HAP-1 (cell line): ENCODE results near the gene MCF2L.

ENCODE experiments used
- DNase-seq, 2 experiments: peaks; one replicate each; pipeline ENCODE4 v3.0.0-alpha.2; 2016 to 2020; ENCODE audit warnings: low spot score in 2 of 2
- H3K27me3 ChIP-seq: fragments of 250-450 bp; sonication (Bioruptor Pico); 2 replicates; pipeline ENCODE4 v1.5.1; 2020; ENCODE audit warnings: low read depth, mild to moderate bottlenecking, moderate library complexity
- H3K36me3 ChIP-seq: fragments of 250-450 bp; sonication (Bioruptor Pico); replicated peaks from 2 replicates; pipeline ENCODE4 v1.5.1; 2020; ENCODE audit warnings: mild to moderate bottlenecking
- H3K4me1 ChIP-seq: fragments of 250-450 bp; sonication (Bioruptor Pico); 2 replicates; pipeline ENCODE4 v1.5.1; 2020; ENCODE audit warnings: mild to moderate bottlenecking
- H3K4me3 ChIP-seq: fragments of 250-450 bp; sonication (Bioruptor Pico); 2 replicates; pipeline ENCODE4 v1.5.1; 2020; ENCODE audit warnings: mild to moderate bottlenecking, moderate library complexity
- H3K9me3 ChIP-seq: fragments of 250-450 bp; sonication (Bioruptor Pico); 2 replicates; pipeline ENCODE4 v1.5.1; 2020; ENCODE audit warnings: mild to moderate bottlenecking, moderate library complexity
- in situ Hi-C: fragments of 300-500 bp; cut with MboI; formaldehyde crosslinking; loops from 3 replicates; pipeline ENCODE4 v1.14.3; 2020; ENCODE audit warnings: low sequenced_read_pairs, inconsistent platforms, mixed read lengths

The MCF2L gene

GRCh38 chr13:112954488-112955270 lies 14.3 kb upstream of the MCF2L start:
- DNase-seq = no peak
- in situ Hi-C loops = no loop called here
- H3K36me3 ChIP-seq = no peaks in the 10 kb centered on the region
- H3K4me3 ChIP-seq = no peak overlapping the region
- H3K9me3 ChIP-seq = no peaks in the 10 kb centered on the region; the same call in 1 of the 2 replicates
- peaks cover 12% of the 10 kb centered on the region for H3K27me3 ChIP-seq
- H3K4me1 ChIP-seq = no peaks in the 10 kb centered on the region

- H3K27me3 ChIP-seq = peaks cover 9% of the 10 kb centered on the region
- no peak overlapping the region for H3K4me3 ChIP-seq
- in situ Hi-C loops = no loop called here
- no peaks in the 10 kb centered on the region for H3K36me3 ChIP-seq
- DNase-seq = no peak
- no peaks in the 10 kb centered on the region for H3K4me1 ChIP-seq
- no peaks in the 10 kb centered on the region; the same call in 1 of the 2 replicates for H3K9me3 ChIP-seq
These were observed 13.6 kb upstream of the MCF2L start for GRCh38 chr13:112955271-112955937.

- Histone ChIP-seq H3K4me3 (no peak overlapping the region), H3K27me3 (peaks cover 4% of the 10 kb centered on the region; the same call in 1 of the 2 replicates), H3K36me3 (no peaks in the 10 kb centered on the region), H3K4me1 (no peaks in the 10 kb centered on the region), H3K9me3 (no peaks in the 10 kb centered on the region)
- in situ Hi-C loops = no loop called here
- DNase-seq = no peak
These were observed 13.1 kb upstream of the MCF2L start for GRCh38 chr13:112955956-112956355.

GRCh38 chr13:112956571-112957294 lies 12.3 kb upstream of the MCF2L start:
- DNase-seq = no peak
- Histone ChIP-seq H3K27me3 (peaks cover 4% of the 10 kb centered on the region; the same call in 1 of the 2 replicates), H3K36me3 (no peaks in the 10 kb centered on the region), H3K9me3 (no peaks in the 10 kb centered on the region), H3K4me1 (no peaks in the 10 kb centered on the region), H3K4me3 (no peak overlapping the region)
- in situ Hi-C loops = no loop called here

- Histone ChIP-seq H3K9me3 (no peaks in the 10 kb centered on the region), H3K4me1 (no peaks in the 10 kb centered on the region), H3K4me3 (no peak overlapping the region), H3K27me3 (peaks cover under 1% of the 10 kb centered on the region; the same call in 1 of the 2 replicates), H3K36me3 (no peaks in the 10 kb centered on the region)
- in situ Hi-C loops = no loop called here
- DNase-seq = no peak
These were observed 11.7 kb upstream of the MCF2L start for GRCh38 chr13:112957295-112957677.

- no peaks in the 10 kb centered on the region for H3K9me3 ChIP-seq
- no peaks in the 10 kb centered on the region for H3K36me3 ChIP-seq
- in situ Hi-C loops = no loop called here
- H3K27me3 ChIP-seq = no peaks in the 10 kb centered on the region
- H3K4me3 ChIP-seq = no peak overlapping the region
- DNase-seq = no peak
- no peaks in the 10 kb centered on the region for H3K4me1 ChIP-seq
These were observed 10.7 kb upstream of the MCF2L start for GRCh38 chr13:112958127-112958989.

- no peaks in the 10 kb centered on the region for H3K27me3 ChIP-seq
- no peaks in the 10 kb centered on the region for H3K36me3 ChIP-seq
- H3K4me3 ChIP-seq = no peak overlapping the region
- no peaks in the 10 kb centered on the region for H3K9me3 ChIP-seq
- in situ Hi-C loops = no loop called here
- H3K4me1 ChIP-seq = no peaks in the 10 kb centered on the region
- DNase-seq = no peak
These were observed 9.8 kb upstream of the MCF2L start for GRCh38 chr13:112959206-112959605.

GRCh38 chr13:112959701-112960542 lies 9.1 kb upstream of the MCF2L start:
- H3K4me3 ChIP-seq = no peak overlapping the region
- no peaks in the 10 kb centered on the region for H3K9me3 ChIP-seq
- H3K4me1 ChIP-seq = no peaks in the 10 kb centered on the region
- DNase-seq = no peak
- in situ Hi-C loops = no loop called here
- no peaks in the 10 kb centered on the region for H3K36me3 ChIP-seq
- no peaks in the 10 kb centered on the region for H3K27me3 ChIP-seq

- Histone ChIP-seq H3K4me3 (no peak overlapping the region), H3K36me3 (no peaks in the 10 kb centered on the region), H3K9me3 (no peaks in the 10 kb centered on the region), H3K4me1 (no peaks in the 10 kb centered on the region), H3K27me3 (no peaks in the 10 kb centered on the region)
- in situ Hi-C loops = no loop called here
- DNase-seq = no peak
These were observed 8.3 kb upstream of the MCF2L start for GRCh38 chr13:112960706-112961105.

GRCh38 chr13:112961457-112962369 lies 7.3 kb upstream of the MCF2L start:
- Histone ChIP-seq H3K9me3 (no peaks in the 10 kb centered on the region), H3K27me3 (no peaks in the 10 kb centered on the region), H3K4me1 (no peaks in the 10 kb centered on the region), H3K4me3 (no peak overlapping the region), H3K36me3 (no peaks in the 10 kb centered on the region)
- DNase-seq = no peak
- in situ Hi-C loops = no loop called here

- no peaks in the 10 kb centered on the region for H3K9me3 ChIP-seq
- no peak overlapping the region for H3K4me3 ChIP-seq
- in situ Hi-C loops = no loop called here
- H3K36me3 ChIP-seq = no peaks in the 10 kb centered on the region
- no peaks in the 10 kb centered on the region for H3K27me3 ChIP-seq
- H3K4me1 ChIP-seq = no peaks in the 10 kb centered on the region
- DNase-seq = no peak
These were observed 6.6 kb upstream of the MCF2L start for GRCh38 chr13:112962396-112962795.
